Nephron (organoid): ENCODE results near the gene SLBP.

Source experiments
- H3K27ac Mint-ChIP-seq, 3 experiments: 2 replicates each; pipeline ENCODE4 v1.8.0; 2020; ENCODE audit warnings: mixed read lengths in 3 of 3, mild to moderate bottlenecking in 2 of 3, moderate library complexity in 1 of 3
- H3K27me3 Mint-ChIP-seq: 2 replicates; pipeline ENCODE4 v1.8.0; 2021; ENCODE audit warnings: low read depth, mild to moderate bottlenecking, moderate library complexity, mixed read lengths
- H3K36me3 Mint-ChIP-seq: 2 replicates; pipeline ENCODE4 v1.8.0; 2020; ENCODE audit warnings: low read depth, mixed read lengths
- H3K4me1 Mint-ChIP-seq: 2 replicates; pipeline ENCODE4 v1.8.0; 2020; ENCODE audit warnings: mixed read lengths
- H3K4me3 Mint-ChIP-seq, 3 experiments: 2 replicates each; pipeline ENCODE4 v1.8.0; 2020; ENCODE audit warnings: mild to moderate bottlenecking in 3 of 3, mixed read lengths in 3 of 3, moderate library complexity in 2 of 3
- H3K9me3 Mint-ChIP-seq: 2 replicates; pipeline ENCODE4 v1.8.0; 2020; ENCODE audit warnings: mixed read lengths
- TF ChIP-seq, protein P1 (sequence below), 3 experiments: fragments of 200-600 bp; sonication (generic); IDR thresholded peaks; one replicate each; pipeline ENCODE4 v1.5.0; 2021; ENCODE audit warnings: antibody characterized with exemption in 3 of 3; ENCODE audit not compliant: unreplicated experiment in 3 of 3

Gene SLBP

DNA sequence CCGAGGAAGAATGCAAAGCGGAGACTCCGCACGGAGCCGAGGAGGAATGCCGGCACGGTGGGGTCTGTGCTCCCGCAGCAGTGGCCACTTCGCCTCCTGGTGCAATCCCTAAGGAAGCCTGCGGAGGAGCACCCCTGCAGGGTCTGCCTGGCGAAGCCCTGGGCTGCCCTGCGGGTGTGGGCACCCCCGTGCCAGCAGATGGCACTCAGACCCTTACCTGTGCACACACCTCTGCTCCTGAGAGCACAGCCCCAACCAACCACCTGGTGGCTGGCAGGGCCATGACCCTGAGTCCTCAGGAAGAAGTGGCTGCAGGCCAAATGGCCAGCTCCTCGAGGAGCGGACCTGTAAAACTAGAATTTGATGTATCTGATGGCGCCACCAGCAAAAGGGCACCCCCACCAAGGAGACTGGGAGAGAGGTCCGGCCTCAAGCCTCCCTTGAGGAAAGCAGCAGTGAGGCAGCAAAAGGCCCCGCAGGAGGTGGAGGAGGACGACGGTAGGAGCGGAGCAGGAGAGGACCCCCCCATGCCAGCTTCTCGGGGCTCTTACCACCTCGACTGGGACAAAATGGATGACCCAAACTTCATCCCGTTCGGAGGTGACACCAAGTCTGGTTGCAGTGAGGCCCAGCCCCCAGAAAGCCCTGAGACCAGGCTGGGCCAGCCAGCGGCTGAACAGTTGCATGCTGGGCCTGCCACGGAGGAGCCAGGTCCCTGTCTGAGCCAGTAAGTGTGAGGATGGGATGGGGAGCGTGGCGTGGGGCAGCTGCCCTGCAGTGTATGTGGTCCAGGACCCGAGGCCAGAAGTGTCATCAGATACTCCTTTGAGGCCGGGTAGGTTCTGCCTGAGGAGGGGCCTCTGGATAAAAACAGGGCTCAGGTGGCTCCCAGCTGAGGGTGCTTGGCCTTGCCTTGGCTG lies 16.2 kb upstream of the SLBP start:
- Mint-ChIP-seq H3K9me3 (no peaks in the 10 kb centered on the region), H3K27ac (no peak overlapping the region), H3K4me3 (no peak overlapping the region), H3K27me3 (no peaks in the 10 kb centered on the region), H3K4me1 (peaks cover 17% of the 10 kb centered on the region), H3K36me3 (peaks cover 50% of the 10 kb centered on the region)
- TF ChIP-seq, protein P1, sequence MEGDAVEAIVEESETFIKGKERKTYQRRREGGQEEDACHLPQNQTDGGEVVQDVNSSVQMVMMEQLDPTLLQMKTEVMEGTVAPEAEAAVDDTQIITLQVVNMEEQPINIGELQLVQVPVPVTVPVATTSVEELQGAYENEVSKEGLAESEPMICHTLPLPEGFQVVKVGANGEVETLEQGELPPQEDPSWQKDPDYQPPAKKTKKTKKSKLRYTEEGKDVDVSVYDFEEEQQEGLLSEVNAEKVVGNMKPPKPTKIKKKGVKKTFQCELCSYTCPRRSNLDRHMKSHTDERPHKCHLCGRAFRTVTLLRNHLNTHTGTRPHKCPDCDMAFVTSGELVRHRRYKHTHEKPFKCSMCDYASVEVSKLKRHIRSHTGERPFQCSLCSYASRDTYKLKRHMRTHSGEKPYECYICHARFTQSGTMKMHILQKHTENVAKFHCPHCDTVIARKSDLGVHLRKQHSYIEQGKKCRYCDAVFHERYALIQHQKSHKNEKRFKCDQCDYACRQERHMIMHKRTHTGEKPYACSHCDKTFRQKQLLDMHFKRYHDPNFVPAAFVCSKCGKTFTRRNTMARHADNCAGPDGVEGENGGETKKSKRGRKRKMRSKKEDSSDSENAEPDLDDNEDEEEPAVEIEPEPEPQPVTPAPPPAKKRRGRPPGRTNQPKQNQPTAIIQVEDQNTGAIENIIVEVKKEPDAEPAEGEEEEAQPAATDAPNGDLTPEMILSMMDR (IDR thresholded peaks at IDR 0.05; ENCODE audit: unreplicated experiment in 3 of 3): no peak

DNA sequence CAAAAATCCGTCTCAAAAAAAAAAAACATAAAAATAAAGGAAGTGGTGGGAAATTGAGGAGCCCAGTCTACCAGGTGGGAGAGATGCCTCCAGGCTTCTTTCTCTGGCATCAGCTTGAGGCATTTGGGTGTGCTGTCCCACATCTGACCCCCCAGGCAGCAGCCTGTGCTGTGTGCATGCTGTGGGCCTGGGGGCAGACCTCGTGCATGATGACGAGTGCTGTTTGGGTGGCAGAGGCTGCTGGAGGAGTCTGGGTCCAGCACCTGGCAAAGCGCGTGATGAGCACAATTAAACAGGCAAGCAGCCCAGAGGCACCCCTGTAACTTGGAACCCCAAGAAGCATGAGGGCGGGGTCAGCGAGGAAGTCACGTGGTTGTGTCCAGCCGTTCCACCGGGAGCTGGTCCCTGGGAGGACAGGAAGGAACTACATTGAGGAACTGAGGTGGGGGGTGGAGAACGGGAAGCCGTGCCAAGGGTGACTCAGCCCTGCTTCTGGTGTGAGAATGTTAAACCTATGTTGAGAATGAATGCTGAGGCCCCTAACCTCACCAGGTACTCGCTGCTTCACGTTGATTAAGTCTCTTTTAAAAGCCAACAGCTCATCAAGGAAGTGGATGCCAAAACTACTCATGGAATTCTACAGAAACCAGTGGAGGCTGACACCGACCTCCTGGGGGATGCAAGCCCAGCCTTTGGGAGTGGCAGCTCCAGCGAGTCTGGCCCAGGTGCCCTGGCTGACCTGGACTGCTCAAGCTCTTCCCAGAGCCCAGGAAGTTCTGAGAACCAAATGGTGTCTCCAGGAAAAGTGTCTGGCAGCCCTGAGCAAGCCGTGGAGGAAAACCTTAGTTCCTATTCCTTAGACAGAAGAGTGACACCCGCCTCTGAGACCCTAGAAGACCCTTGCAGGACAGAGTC lies 15.3 kb upstream of the SLBP start:
- Mint-ChIP-seq H3K36me3 (peaks cover 40% of the 10 kb centered on the region), H3K4me3 (no peak overlapping the region), H3K27me3 (no peaks in the 10 kb centered on the region), H3K27ac (no peak overlapping the region), H3K4me1 (peaks cover 21% of the 10 kb centered on the region), H3K9me3 (no peaks in the 10 kb centered on the region)
- TF ChIP-seq, protein P1 (IDR thresholded peaks at IDR 0.05; ENCODE audit: unreplicated experiment in 3 of 3): no peak

DNA sequence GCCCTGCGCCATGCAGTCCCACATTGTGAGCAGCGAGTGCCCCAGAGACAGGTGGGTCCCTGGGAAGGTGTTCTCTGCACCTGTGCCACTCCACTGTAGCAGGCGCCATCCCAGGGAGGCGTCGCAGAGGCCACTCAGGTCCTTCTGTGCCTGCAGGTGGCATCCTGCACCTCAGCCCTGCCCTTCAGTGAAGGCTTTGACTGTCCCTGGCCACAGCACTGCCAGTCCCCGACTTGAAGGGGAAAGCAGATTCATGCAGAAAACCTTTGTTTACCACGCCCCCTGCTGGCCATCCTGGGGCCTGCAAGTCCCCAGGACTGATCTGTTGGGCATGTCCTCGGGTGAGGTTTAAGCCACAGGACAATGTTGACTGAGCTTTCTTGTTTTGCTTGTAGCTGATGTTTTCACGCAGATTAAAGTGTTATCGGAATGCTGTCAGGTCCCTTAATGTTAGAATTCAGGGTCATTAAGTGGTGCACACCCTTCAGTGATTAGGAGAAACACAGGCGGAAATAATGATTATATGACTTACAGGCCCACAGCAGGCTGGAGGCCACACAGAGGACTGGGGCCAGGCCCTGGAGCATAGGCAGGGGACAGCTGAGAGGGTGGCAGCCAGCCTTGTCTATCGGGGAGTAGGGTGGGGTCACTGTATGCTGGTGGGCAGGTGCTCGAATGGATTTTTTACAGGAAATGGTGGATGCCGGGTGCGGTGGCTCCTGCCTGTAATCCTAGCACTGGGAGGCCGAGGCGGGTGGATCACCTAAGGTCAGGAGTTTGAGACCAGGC lies 14.2 kb upstream of the SLBP start:
- Mint-ChIP-seq H3K36me3 (peaks cover 31% of the 10 kb centered on the region), H3K9me3 (no peaks in the 10 kb centered on the region), H3K27ac (peak overlapping the region; percentile 14 to 91 (median 59)), H3K4me1 (peaks cover 26% of the 10 kb centered on the region), H3K27me3 (no peaks in the 10 kb centered on the region), H3K4me3 (peak overlapping the region in 2 of 3 experiments; percentile 23 to 35)
- TF ChIP-seq, protein P1 (IDR thresholded peaks at IDR 0.05; ENCODE audit: unreplicated experiment in 3 of 3): peak; percentile 93 to 99 (median 95)

DNA sequence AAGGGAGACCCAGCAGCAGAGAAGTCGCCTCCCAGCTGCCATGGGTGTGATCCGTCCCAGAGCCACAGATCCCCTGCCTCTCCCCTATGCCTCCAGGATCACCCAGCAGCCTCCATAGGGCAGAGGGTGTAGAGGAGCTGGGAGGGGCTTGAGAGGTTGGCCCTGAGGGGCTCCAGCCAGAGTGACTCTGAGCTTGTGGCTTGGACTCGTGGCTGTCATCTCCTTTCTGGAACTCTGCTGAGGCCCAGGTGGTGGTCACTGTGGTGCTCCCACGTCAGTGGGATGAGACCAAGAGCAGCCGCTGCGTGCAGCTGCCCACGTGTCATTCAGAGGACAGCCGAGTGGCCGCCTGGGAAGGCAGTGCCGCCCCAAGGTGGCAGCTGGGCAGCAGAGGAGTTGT lies 13.4 kb upstream of the SLBP start:
- TF ChIP-seq, protein P1 (IDR thresholded peaks at IDR 0.05; ENCODE audit: unreplicated experiment in 3 of 3): no peak
- no peaks in the 10 kb centered on the region for H3K27me3 Mint-ChIP-seq
- H3K4me1 Mint-ChIP-seq: peaks cover 26% of the 10 kb centered on the region
- H3K9me3 Mint-ChIP-seq: no peaks in the 10 kb centered on the region
- H3K27ac Mint-ChIP-seq: no peak overlapping the region
- peaks cover 26% of the 10 kb centered on the region for H3K36me3 Mint-ChIP-seq
- peak overlapping the region in 1 of 3 experiments; percentile 62 for H3K4me3 Mint-ChIP-seq

DNA sequence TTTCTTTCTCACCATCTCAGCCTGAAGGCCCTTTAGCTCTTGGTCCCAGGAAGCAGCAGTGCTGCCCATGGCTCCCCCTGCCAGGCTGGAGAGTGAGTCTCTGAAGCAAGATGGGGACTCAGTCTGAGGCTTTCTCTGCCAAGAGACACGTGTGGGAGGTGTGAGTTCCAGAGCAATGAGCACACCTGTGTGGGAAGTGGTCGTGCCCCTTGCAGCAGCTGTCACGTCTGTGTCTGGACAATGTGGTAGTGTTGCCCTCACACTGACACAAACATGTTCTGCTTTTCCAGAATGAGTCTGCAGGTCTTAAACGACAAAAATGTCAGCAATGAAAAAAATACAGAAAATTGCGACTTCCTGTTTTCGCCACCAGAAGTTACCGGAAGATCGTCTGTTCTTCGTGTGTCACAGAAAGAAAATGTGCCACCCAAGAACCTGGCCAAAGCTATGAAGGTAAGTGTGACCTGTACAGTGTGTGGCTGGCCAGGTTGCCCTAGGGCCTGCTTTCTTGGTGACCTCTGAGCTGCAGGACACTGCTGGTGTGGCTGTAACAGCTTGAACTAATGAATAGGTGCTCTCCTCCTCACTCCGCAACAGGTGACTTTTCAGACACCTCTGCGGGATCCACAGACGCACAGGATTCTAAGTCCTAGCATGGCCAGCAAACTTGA lies 11.1 kb upstream of the SLBP start:
- no peaks in the 10 kb centered on the region for H3K27me3 Mint-ChIP-seq
- TF ChIP-seq, protein P1 (IDR thresholded peaks at IDR 0.05; ENCODE audit: unreplicated experiment in 3 of 3): no peak
- H3K9me3 Mint-ChIP-seq: no peaks in the 10 kb centered on the region
- H3K27ac Mint-ChIP-seq: no peak overlapping the region
- H3K4me1 Mint-ChIP-seq: peaks cover 25% of the 10 kb centered on the region
- H3K36me3 Mint-ChIP-seq: peaks cover 16% of the 10 kb centered on the region
- peak overlapping the region; percentile 91 to 92 (median 91) for H3K4me3 Mint-ChIP-seq
